Sigmoid colon (tissue), 4 donors: ENCODE measurements around the gene MRPL43.

ENCODE experiments used
- CTCF ChIP-seq, 4 experiments: fragments of 450-650 bp in 3 of 4; fragments of 200-600 bp in 1 of 4; IDR thresholded peaks; one replicate each; pipeline ENCODE4 v1.5.1; 2016 to 2019; ENCODE audit warnings: antibody characterized with exemption in 4 of 4, mild to moderate bottlenecking in 3 of 4, moderate library complexity in 2 of 4
- EP300 ChIP-seq, 4 donors: sonication (generic); formaldehyde crosslinking; IDR thresholded peaks; one replicate each; pipeline ENCODE4 v1.6.1; 2017; ENCODE audit warnings: antibody characterized with exemption in 4 of 4
- POLR2A ChIP-seq, 2 donors: fragments of 450-650 bp; IDR thresholded peaks; one replicate each; pipeline ENCODE4 v1.6.1; 2016; ENCODE audit warnings: antibody characterized with exemption in 2 of 2, mild to moderate bottlenecking in 2 of 2, moderate library complexity in 2 of 2

- TF ChIP-seq POLR2A (IDR thresholded peaks at IDR 0.05) = no peak
- no peak for TF ChIP-seq EP300 (IDR thresholded peaks at IDR 0.05)
- no peak for TF ChIP-seq CTCF (IDR thresholded peaks at IDR 0.05)
Observed at GRCh38 chr10:101019440-101019703, 32.1 kb upstream of the MRPL43 start.
